Keratinocyte (primary cell): Measurements from ENCODE around the gene KIF2C. TPM values are rescaled to one million over a fixed set of nuclear protein-coding genes. Genes with fewer than 3 reads are reported as not detected.
A peak's percentile ranks its signal among the peaks of the same experiment; 100 is the strongest.

Experiments used
- DNase-seq: peaks from one replicate; pipeline ENCODE4 v3.0.0-alpha.2; 2011; ENCODE audit warnings: low read depth, missing footprints, low spot score
- FAIRE-seq: peaks from 2 replicates; lab custom pipeline; 2011; peaks lifted over from hg19 to GRCh38; lab: Jason Lieb, UNC
- H2AFZ ChIP-seq: 2 replicates; pipeline ENCODE4 v1.6.0; 2012; ENCODE audit warnings: low read length, control low read depth, inconsistent platforms; ENCODE audit not compliant: control insufficient read depth
- H3K27ac ChIP-seq: 2 replicates; pipeline ENCODE4 v1.5.1; 2011; ENCODE audit warnings: low read length; ENCODE audit not compliant: control insufficient read depth, insufficient read depth
- H3K27me3 ChIP-seq: 3 replicates; pipeline ENCODE4 v1.6.0; 2011; ENCODE audit warnings: low read length; ENCODE audit not compliant: control insufficient read depth, insufficient read depth; ENCODE audit errors: extremely low read depth
- H3K36me3 ChIP-seq, 2 experiments: 2 replicates in 1 of 2; 3 replicates in 1 of 2; pipeline ENCODE4 v1.5.1; 2011; ENCODE audit warnings: low read length in 2 of 2, mild to moderate bottlenecking in 1 of 2; ENCODE audit not compliant: control insufficient read depth in 2 of 2, insufficient read depth in 2 of 2; ENCODE audit errors: extremely low read depth in 1 of 2
- H3K4me1 ChIP-seq: 3 replicates; pipeline ENCODE4 v1.5.1; 2011; ENCODE audit warnings: low read length; ENCODE audit not compliant: control insufficient read depth, insufficient read depth; ENCODE audit errors: extremely low read depth
- H3K4me2 ChIP-seq: 3 replicates; pipeline ENCODE4 v1.6.0; 2011; ENCODE audit warnings: low read depth, low read length; ENCODE audit not compliant: control insufficient read depth, insufficient read depth; ENCODE audit errors: extremely low read depth
- H3K4me3 ChIP-seq, 3 experiments: fragments of 200-600 bp in 1 of 3; sonication (generic) in 1 of 3; 2 replicates in 2 of 3; 3 replicates in 1 of 3; pipeline ENCODE4 v1.5.1; 2011 to 2016; ENCODE audit warnings: low read length in 3 of 3, mild to moderate bottlenecking in 3 of 3, control low read depth in 2 of 3, inconsistent platforms in 1 of 3, low read depth in 1 of 3, mixed read lengths in 1 of 3, mixed run types in 1 of 3, moderate library complexity in 1 of 3; ENCODE audit not compliant: control insufficient read depth in 2 of 3, insufficient read depth in 2 of 3; ENCODE audit errors: extremely low read depth in 1 of 3
- H3K79me2 ChIP-seq: 2 replicates; pipeline ENCODE4 v1.6.0; 2012; ENCODE audit warnings: low read length; ENCODE audit not compliant: control insufficient read depth, insufficient read depth
- H3K9ac ChIP-seq: 3 replicates; pipeline ENCODE4 v1.6.0; 2011; ENCODE audit warnings: low read length; ENCODE audit not compliant: control insufficient read depth, insufficient read depth; ENCODE audit errors: extremely low read depth
- H3K9me1 ChIP-seq: 3 replicates; pipeline ENCODE4 v1.6.0; 2011; ENCODE audit warnings: low read length; ENCODE audit not compliant: control insufficient read depth, insufficient read depth; ENCODE audit errors: extremely low read depth
- H3K9me3 ChIP-seq: 2 replicates; pipeline ENCODE4 v1.5.1; 2012; ENCODE audit warnings: low read depth, low read length; ENCODE audit not compliant: control insufficient read depth
- H4K20me1 ChIP-seq: 3 replicates; pipeline ENCODE4 v1.6.0; 2011; ENCODE audit warnings: low read length; ENCODE audit not compliant: control insufficient read depth, insufficient read depth; ENCODE audit errors: extremely low read depth
- CTCF ChIP-seq, 3 experiments: IDR thresholded peaks in 1 of 3; conservative IDR thresholded peaks in 1 of 3; optimal IDR thresholded peaks in 1 of 3; 2 replicates in 2 of 3; 3 replicates in 1 of 3; pipeline versions ENCODE3 to v1.5.1; 2011; ENCODE audit warnings: low read length in 3 of 3, mild to moderate bottlenecking in 3 of 3, moderate library complexity in 2 of 3, control low read depth in 1 of 3, inconsistent platforms in 1 of 3; ENCODE audit not compliant: insufficient read depth in 2 of 3; ENCODE audit errors: extremely low read depth in 1 of 3
- EZH2 ChIP-seq: IDR thresholded peaks from one replicate; pipeline ENCODE4 v1.6.1; 2012; ENCODE audit warnings: inconsistent platforms, mild to moderate bottlenecking, low read length, moderate library complexity
- dilution Hi-C: fragments of 300-500 bp; cut with MboI; formaldehyde crosslinking; loops from one replicate; pipeline ENCODE4 v1.7.0; 2020; ENCODE audit warnings: low sequenced_read_pairs; ENCODE audit not compliant: extremely low pct_ligation_motif_present
- polyA plus RNA-seq, 5 experiments: library from polyadenylated mRNA; depleted of rRNA in 3 of 5; stranded (reverse) in 3 of 5; stranded (forward) in 1 of 5; unstranded in 1 of 5; fragments of >200 nt; gene quantifications; 1 replicate in 1 of 5; 2 replicates in 3 of 5; 3 replicates in 1 of 5; pipeline versions ENCODE4 v1.2.1 to v1.2.3, GENCODE V29; 2011 to 2012; ENCODE audit warnings: missing spikeins in 2 of 5, low read depth in 1 of 5, low replicate concordance in 1 of 5

KIF2C gene
- polyA plus RNA-seq, 1 donor (not counting 4 experiments of a cell fraction or from before 2014, with no cell fraction given) = 16.3 TPM

- Histone ChIP-seq H3K9me1 (no peaks in the 10 kb centered on the region), H3K9me3 (no peaks in the 10 kb centered on the region), H3K4me1 (peaks cover 17% of the 10 kb centered on the region), H3K27me3 (no peaks in the 10 kb centered on the region), H2AFZ (peak within 1 kb of the TSS; percentile 67), H3K9ac (peak within 1 kb of the TSS; percentile 92), H3K4me2 (peak within 1 kb of the TSS; percentile 92), H4K20me1 (peaks cover 19% of the 10 kb centered on the region), H3K27ac (peak within 1 kb of the TSS; percentile 97), H3K36me3 (peaks cover 25 to 35% of the 10 kb centered on the region in 2 experiments), H3K79me2 (peaks cover 36% of the 10 kb centered on the region), H3K4me3 (peak within 1 kb of the TSS; percentile 85 to 94 (median 92))
- TF ChIP-seq CTCF (optimal IDR thresholded peaks at IDR 0.05 in 1 of 3, IDR thresholded peaks at IDR 0.05 in 1 of 3, conservative IDR thresholded peaks at IDR 0.05 in 1 of 3; ENCODE audit: extremely low read depth in 1 of 3, insufficient read depth in 2 of 3, low read length in 3 of 3) (peak in 1 of 3 experiments; percentile 1), EZH2 (no peak)
- DNase-seq (peak; percentile 81), FAIRE-seq (no peak)
- dilution Hi-C loops = no loop called here
These were observed 35.7 kb downstream of the KIF2C start, which contains the start of gene RPS8 for GRCh38 chr1:44775078-44775929. RPS8 (plus strand) TSS chr1:44775540; CDS start chr1:44775597, 57 bp downstream.

GRCh38 chr1:44775930-44776729, 36.5 kb downstream of the KIF2C start:
- H3K4me1 ChIP-seq = peaks cover 17% of the 10 kb centered on the region
- peaks cover 19% of the 10 kb centered on the region for H4K20me1 ChIP-seq
- no peaks in the 10 kb centered on the region for H3K27me3 ChIP-seq
- H3K9me3 ChIP-seq = no peaks in the 10 kb centered on the region
- H3K9ac ChIP-seq = peak overlapping the region; percentile 92
- no peak for TF ChIP-seq EZH2
- TF ChIP-seq CTCF (optimal IDR thresholded peaks at IDR 0.05 in 1 of 3, IDR thresholded peaks at IDR 0.05 in 1 of 3, conservative IDR thresholded peaks at IDR 0.05 in 1 of 3; ENCODE audit: extremely low read depth in 1 of 3, insufficient read depth in 2 of 3, low read length in 3 of 3) = no peak
- H3K4me3 ChIP-seq = peak overlapping the region; percentile 85 to 94 (median 92)
- H3K27ac ChIP-seq = peak overlapping the region; percentile 97
- FAIRE-seq (no peak), DNase-seq (no peak)
- H3K4me2 ChIP-seq = peak overlapping the region; percentile 92
- H2AFZ ChIP-seq = no peak overlapping the region
- dilution Hi-C loops = no loop called here
- peaks cover 36% of the 10 kb centered on the region for H3K79me2 ChIP-seq
- no peaks in the 10 kb centered on the region for H3K9me1 ChIP-seq
- peaks cover 26 to 42% of the 10 kb centered on the region in 2 experiments for H3K36me3 ChIP-seq
